Fibroblast of skin of abdomen (primary cell): ENCODE measurements around the gene TMEM134.

Experiments used
- DNase-seq: peaks from one replicate; pipeline ENCODE4 v3.0.0-alpha.2; 2013

Gene TMEM134

GRCh38 chr11:67500831-67501715 is 32.0 kb upstream of the TMEM134 start:
- no peak for DNase-seq

- no peak for DNase-seq
These were observed 31.4 kb upstream of the TMEM134 start for GRCh38 chr11:67500484-67500821.

DNA sequence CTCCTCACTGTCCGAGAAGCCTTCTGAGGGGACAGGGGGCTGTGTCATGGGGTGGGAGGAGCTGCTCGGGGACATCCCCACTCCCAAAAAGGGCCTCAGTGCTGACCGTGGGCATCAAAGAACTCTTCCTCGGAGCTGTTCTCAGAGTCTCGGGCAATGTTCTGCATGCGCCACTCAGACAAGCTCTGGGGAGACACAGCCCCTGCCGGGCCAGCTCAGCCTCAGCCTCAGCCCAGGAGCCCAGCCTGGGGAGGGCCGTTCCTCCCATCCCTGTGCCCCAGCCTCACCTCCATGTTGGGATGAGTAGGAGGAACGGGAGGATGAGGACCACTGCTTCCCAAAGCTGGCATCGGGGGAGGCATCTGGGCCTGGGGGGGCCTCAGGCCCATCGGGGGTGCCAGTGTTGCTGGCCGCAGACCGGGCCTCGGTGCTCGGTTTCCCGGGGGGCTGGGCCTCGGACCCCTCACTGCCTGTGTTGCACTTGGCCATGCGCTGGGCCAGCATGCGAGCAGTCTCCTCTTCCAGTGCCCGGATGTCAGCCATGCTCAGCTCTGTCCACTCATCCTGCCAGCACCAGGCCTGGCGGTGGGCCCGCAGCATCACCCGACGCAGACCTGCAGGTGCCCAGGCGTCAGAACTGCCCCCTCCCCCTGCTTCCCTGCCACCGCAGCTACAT is 30.9 kb upstream of the TMEM134 start:
- DNase-seq: no peak

DNA sequence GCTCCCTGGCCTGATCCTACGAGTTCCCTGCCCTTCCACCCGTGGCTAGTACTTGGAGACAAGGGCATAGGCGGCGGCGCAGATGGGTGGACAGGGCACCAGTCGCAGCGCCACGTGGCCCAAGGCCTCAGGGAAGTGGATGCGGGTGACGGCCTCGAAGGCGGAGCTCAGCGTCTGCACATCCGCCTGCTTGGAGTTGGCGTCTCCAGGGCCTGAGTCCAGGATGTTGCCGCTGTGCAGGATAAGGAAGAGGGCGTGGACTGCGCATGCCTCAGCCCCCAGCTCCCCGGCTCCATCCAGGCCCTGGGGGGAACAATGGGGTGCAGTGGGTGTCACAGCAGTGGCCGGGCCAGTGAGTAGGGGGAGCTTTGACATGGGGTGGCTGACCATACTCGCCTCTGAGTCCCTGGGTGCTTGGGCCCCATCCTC is 29.5 kb upstream of the TMEM134 start:
- no peak for DNase-seq

- no peak for DNase-seq
These were observed 28.7 kb upstream of the TMEM134 start for GRCh38 chr11:67497656-67498291.

DNA sequence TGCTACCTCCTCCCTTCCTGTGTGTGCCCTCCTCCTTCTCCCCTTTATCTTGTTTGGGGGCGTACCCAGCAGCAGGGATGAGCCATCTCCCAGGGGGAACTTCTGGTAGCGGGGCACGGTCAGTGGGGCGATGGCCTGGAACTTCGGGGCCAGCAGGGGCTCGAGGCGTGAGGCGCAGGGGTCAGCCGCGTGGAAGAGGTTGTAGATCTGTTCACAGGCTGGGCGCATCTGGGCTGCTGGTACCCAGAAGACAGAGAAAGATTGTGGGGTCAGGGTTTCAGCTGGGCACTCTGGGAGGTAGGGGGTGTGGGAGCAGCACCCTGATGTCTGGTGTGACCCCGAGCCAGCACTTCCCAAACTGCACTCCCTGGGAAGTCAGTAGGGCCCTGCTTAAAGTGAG is 27.1 kb upstream of the TMEM134 start:
- no peak for DNase-seq

DNA sequence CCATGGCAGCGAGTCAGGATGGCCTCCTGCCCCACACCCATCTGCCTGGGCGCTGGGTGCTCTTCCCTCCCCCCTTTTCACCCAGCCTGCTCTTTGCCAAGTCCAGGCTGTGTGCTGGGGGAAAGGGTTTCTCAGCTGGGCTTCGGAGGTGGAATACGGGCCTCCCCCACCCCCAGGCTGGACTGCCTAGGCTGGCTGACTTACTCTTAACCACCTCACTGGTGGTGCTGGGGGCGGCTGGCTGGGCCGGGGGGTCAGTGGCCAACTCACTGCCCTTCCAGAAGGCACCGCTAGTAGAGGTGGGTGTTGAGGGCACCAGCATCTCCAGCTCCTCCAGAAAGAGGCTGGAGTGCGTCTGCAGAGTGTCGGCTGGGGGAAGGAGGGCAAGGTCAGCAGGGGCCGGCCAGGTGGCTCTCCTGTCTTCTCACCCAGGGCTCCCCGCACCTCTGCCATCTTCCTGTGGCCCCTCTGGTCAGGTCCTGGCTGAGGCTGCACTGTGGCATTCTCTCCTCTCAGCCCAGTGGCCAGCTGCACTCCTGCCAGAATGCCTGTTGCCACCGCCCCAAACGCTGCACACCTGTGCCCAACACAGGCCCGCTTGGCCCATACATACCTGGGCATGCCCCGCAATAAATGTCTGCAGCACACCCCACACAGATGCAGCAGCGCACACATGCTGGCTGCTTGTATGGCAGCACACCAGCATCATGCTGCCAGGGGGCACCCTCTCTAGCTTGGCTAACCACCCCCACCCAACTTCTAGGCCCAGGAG is 26.4 kb upstream of the TMEM134 start:
- no peak for DNase-seq

GRCh38 chr11:67494371-67495233 is 25.6 kb upstream of the TMEM134 start:
- no peak for DNase-seq

GRCh38 chr11:67493548-67494370 is 24.7 kb upstream of the TMEM134 start:
- DNase-seq: no peak

- DNase-seq: no peak
These were observed 23.9 kb upstream of the TMEM134 start for GRCh38 chr11:67492801-67493547.

DNA sequence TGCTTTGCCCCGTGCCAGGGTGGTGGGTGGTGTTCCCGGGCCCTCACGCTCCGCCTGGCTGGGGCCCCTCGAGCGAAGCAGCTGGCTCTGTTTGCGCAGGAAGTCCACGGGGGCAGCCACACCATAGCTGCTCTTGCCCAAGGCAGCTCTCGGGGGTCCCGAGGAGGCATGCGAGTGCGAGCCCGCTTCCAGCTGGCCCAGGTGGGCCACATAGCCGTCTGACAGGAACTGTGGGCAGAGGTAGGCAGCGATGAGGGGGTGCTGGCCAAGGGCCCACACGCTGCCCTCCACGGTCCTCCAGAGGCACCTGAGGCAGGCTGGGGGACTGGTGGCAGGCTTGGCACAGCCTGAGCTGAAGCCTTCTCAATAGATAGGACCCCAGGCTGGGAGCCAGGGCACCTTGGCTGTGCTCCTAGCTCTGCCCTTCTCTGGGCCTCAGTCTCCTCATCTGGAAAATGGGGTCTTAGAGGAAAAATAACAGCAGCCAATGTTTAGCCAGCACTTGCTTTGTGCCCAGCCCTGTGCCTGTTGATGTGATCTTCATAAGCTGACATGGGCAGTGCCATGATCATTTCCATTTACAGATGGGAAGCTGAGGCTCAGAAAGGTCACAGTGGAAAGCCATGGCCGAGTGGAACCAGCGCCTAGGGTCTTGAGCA is 23.1 kb upstream of the TMEM134 start:
- no peak for DNase-seq

GRCh38 chr11:67491276-67492068 is 22.4 kb upstream of the TMEM134 start:
- DNase-seq: no peak

DNA sequence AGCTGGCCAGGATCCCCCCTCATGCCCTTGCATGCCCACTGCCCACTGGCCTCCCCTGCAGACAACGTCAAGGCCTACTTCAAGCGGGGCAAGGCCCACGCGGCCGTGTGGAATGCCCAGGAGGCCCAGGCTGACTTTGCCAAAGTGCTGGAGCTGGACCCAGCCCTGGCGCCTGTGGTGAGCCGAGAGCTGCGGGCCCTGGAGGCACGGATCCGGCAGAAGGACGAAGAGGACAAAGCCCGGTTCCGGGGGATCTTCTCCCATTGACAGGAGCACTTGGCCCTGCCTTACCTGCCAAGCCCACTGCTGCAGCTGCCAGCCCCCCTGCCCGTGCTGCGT is 21.6 kb upstream of the TMEM134 start:
- DNase-seq: no peak

DNA sequence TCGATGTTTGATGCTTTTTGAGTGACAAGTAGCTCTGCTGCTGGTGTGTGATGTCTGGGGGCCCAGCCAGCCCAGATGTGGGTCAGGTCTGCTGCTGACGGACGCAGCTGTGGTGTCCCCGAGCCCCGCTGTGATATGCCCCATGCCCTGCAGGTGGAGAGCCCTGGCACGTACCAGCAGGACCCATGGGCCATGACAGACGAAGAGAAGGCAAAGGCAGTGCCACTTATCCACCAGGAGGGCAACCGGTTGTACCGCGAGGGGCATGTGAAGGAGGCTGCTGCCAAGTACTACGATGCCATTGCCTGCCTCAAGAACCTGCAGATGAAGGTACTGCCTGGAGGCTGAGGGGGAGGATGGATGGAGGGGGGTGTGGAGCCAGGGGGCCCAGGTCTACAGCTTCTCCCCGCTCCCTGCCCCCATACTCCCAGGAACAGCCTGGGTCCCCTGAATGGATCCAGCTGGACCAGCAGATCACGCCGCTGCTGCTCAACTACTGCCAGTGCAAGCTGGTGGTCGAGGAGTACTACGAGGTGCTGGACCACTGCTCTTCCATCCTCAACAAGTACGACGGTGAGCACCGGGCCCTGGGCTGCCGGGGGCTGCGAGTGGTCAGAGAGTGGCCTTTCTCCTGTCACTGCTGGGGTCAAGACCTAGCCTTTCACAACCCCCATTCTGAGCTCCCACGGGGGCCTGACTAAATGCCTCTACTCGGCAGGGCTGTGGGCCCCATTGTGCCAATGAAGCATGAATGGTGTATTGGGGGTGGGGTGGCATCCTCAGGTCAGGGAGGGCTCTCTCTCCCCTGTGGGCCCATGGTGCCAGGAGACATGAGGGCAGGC is 21.1 kb upstream of the TMEM134 start:
- no peak for DNase-seq

DNA sequence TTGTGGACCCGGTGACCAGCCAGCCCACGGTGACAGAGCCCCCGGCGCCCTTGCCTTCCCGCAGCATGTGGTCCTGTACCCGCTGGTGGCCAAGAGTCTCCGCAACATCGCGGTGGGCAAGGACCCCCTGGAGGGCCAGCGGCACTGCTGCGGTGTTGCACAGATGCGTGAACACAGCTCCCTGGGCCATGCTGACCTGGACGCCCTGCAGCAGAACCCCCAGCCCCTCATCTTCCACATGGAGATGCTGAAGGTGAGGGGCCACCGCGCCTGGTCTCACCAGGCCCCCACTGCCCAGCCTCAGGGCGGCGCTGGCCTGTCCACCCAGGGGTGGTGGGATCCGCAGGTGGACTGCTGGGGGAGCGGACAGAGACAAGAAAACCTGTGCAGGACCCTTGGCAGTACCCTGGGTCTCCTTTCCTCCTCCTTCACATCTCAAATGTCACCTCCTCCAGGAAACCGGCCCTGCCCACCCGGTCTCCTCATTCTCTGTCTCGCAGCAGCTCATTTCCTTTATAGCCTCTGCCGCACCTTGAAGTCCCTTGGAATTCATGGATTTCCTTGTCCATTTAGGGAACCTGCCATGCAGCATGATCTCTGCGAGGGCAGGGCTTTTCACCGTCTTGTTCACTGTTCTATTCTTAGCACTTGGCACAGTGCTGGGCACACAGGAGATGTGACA is 20.3 kb upstream of the TMEM134 start:
- DNase-seq: no peak

DNA sequence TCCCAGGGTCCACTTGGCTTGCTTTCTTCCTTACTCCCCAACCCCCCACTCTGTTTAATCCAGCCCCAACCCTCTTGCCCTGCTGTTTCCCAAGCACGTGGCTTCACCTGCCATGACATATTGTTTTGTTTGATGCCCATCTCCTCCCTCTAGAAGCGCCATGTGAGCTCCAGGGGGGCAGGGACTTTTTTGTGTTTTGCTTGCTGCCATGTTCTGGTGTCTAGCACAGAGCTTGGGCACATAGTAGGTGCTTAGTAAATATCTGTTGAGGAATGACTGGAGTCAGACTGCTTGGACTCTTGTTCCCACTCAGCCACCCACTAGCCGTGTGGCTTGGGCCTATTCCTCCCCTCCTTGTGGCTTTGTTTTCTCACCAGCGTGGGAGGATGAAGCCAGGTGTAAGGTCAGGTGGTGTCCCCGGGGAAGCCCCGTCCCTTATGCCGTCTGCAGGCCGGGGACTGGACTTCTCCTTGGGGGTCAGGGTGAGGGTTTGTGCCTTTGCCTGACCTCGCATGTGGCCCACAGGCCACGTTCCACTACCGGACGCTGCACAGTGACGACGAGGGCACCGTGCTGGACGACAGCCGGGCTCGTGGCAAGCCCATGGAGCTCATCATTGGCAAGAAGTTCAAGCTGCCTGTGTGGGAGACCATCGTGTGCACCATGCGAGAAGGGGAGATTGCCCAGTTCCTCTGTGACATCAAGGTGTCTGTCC is 17.6 kb upstream of the TMEM134 start:
- no peak for DNase-seq
